K562 (cell line): Measurements from ENCODE around the gene DMGDH. TPM values are rescaled to one million over a fixed set of nuclear protein-coding genes. Genes with fewer than 3 reads are reported as not detected.
A peak's percentile ranks its signal among the peaks of the same experiment; 100 is the strongest.

Experiments
- ARID1B ChIP-seq: fragments of 450-650 bp; IDR thresholded peaks from 2 replicates; pipeline ENCODE4 v1.6.1; 2016; ENCODE audit warnings: antibody characterized with exemption, mild to moderate bottlenecking, inconsistent platforms
- ATF4 ChIP-seq: fragments of 450-650 bp; formaldehyde crosslinking; IDR thresholded peaks from 2 replicates; pipeline ENCODE4 v1.4.0; 2022; ENCODE audit warnings: mild to moderate bottlenecking, moderate library complexity
- BMI1 ChIP-seq: fragments of 150-350 bp; IDR thresholded peaks from 2 replicates; pipeline ENCODE4 v1.6.1; 2014; ENCODE audit warnings: low read length
- CEBPG ChIP-seq, 3 experiments: fragments of 200-800 bp in 1 of 3; sonication (Bioruptor generic) in 1 of 3; sonication (generic) in 1 of 3; formaldehyde crosslinking in 1 of 3; IDR thresholded peaks in 2 of 3; conservative IDR thresholded peaks in 1 of 3; 2 replicates each; pipeline versions ENCODE4 v1.6.1 to v1.8.0; 2016 to 2022; ENCODE audit warnings: missing compliant biosample characterization in 2 of 3, missing genetic modification characterization in 2 of 3, mild to moderate bottlenecking in 1 of 3, missing genetic modification reagents in 1 of 3
- KLF16 ChIP-seq: IDR thresholded peaks from 2 replicates; pipeline ENCODE4 v1.6.1; 2016; ENCODE audit warnings: antibody characterized with exemption
- POLR2G ChIP-seq: fragments of 200-400 bp; formaldehyde crosslinking; IDR thresholded peaks from 2 replicates; pipeline ENCODE4 v1.6.1; 2017; ENCODE audit warnings: low read depth, mild to moderate bottlenecking, antibody characterized with exemption, low read length, moderate library complexity
- REST ChIP-seq, 2 experiments: fragments of 450-650 bp; formaldehyde crosslinking in 1 of 2; IDR thresholded peaks; 2 replicates each; pipeline versions ENCODE4 v1.4.0 to v1.6.1; 2014 to 2020; ENCODE audit warnings: mild to moderate bottlenecking in 2 of 2, borderline replicate concordance in 1 of 2, low read depth in 1 of 2
- SMAD3 ChIP-seq: fragments of 450-650 bp; formaldehyde crosslinking; conservative IDR thresholded peaks from 2 replicates; pipeline ENCODE4 v1.4.0; 2020; ENCODE audit warnings: mild to moderate bottlenecking
- TAL1 ChIP-seq: fragments of 450-650 bp; IDR thresholded peaks from 2 replicates; pipeline ENCODE4 v1.6.1; 2016; ENCODE audit warnings: mild to moderate bottlenecking
- TEAD1 ChIP-seq, 2 experiments: fragments of 450-650 bp in 1 of 2; sonication (generic) in 1 of 2; formaldehyde crosslinking; IDR thresholded peaks; 2 replicates each; pipeline versions ENCODE4 v1.4.0 to v1.8.0; 2020 to 2022; ENCODE audit warnings: mild to moderate bottlenecking in 2 of 2, missing genetic modification reagents in 1 of 2
- TFAM ChIP-seq: fragments of 250-450 bp; sonication (Bioruptor Pico); conservative IDR thresholded peaks from 2 replicates; pipeline ENCODE4 v1.5.0; 2021; ENCODE audit warnings: mild to moderate bottlenecking, moderate library complexity
- TGIF2 ChIP-seq: sonication (generic); formaldehyde crosslinking; IDR thresholded peaks from 2 replicates; pipeline ENCODE4 v1.8.1; 2022; ENCODE audit warnings: mild to moderate bottlenecking, missing genetic modification reagents, moderate library complexity
- THRA ChIP-seq: fragments of 450-650 bp; IDR thresholded peaks from 2 replicates; pipeline ENCODE4 v1.6.1; 2017; ENCODE audit warnings: mild to moderate bottlenecking, moderate library complexity
- TRIM24 ChIP-seq, 2 experiments: fragments of 450-650 bp; IDR thresholded peaks; 2 replicates each; pipeline ENCODE4 v1.6.1; 2016
- ZNF165 ChIP-seq: fragments of 250-450 bp; sonication (Bioruptor Pico); IDR thresholded peaks from 2 replicates; pipeline ENCODE4 v1.4.0; 2020; ENCODE audit warnings: borderline replicate concordance
- polyA plus RNA-seq, 8 experiments: library from polyadenylated mRNA; depleted of rRNA in 4 of 8; stranded (reverse) in 5 of 8; unstranded in 3 of 8; fragments of >200 nt; fragmentation: Nextera tagmentation in 2 of 8; fragmentation: Illumina TruSeq in 1 of 8; extraction: Ambion mirVana in 2 of 8; extraction: Trizol in 1 of 8; gene quantifications; 2 replicates each; pipeline versions ENCODE4 v1.2.1 to v1.2.3, GENCODE V29; 2011 to 2014; ENCODE audit warnings: inconsistent platforms in 1 of 8, missing spikeins in 1 of 8
- total RNA-seq, 7 experiments: library from RNA; depleted of rRNA in 6 of 7; stranded (reverse); fragments of >200 nt in 6 of 7; fragmentation: Illumina TruSeq in 2 of 7; extraction: Trizol in 2 of 7; gene quantifications; 2 replicates each; pipeline versions ENCODE4 v1.2.1 to v1.2.3, GENCODE V29; 2011 to 2021; ENCODE audit warnings: low replicate concordance in 1 of 7

Gene DMGDH
- total and polyA plus RNA-seq, 9 of the 15 experiments (the other 6 are each of a cell fraction or from before 2014, with no cell fraction given): 0.13 to 0.58 TPM; not detected in 7

- TF ChIP-seq ARID1B (peak; percentile 34; the same call in 1 of the 2 replicates), SMAD3 (CRISPR knock-in tag) (peak; percentile 54; the same call in 1 of the 2 replicates), ZNF165 (CRISPR knock-in tag) (no peak), ATF4 (CRISPR knock-in tag) (no peak), TFAM (CRISPR knock-in tag) (no peak), TAL1 (peak; percentile 49), POLR2G (no peak), TGIF2 (no peak), THRA (no peak), CEBPG (CRISPR knock-in tag; IDR thresholded peaks at IDR 0.05) (no peak), CEBPG (tag; conservative IDR thresholded peaks at IDR 0.05 in 1 of 2, IDR thresholded peaks at IDR 0.05 in 1 of 2) (0 out of 4 replicates have a peak, but pooled peaks of 1 of the 2 experiments have one; percentile 18), REST (IDR thresholded peaks at IDR 0.05; ENCODE audit: borderline replicate concordance) (peak; percentile 96), REST (CRISPR knock-in tag; IDR thresholded peaks at IDR 0.05; ENCODE audit: low read depth) (no peak), KLF16 (peak; percentile 96), TEAD1 (CRISPR knock-in tag; IDR thresholded peaks at IDR 0.05) (no peak), BMI1 (no peak), TRIM24 (IDR thresholded peaks at IDR 0.05) (peak in 1 of 2 experiments; percentile 55; a peak in 1 of 4 replicates)
- TF ChIP-seq, all 486 proteins: peak for 13
These were observed 24.3 kb upstream of the DMGDH start (continued) for GRCh38 chr5:79093762-79094161.
